ENCODE measurements around the gene SACM1L. TPM values are rescaled to one million over a fixed set of nuclear protein-coding genes. Genes with fewer than 3 reads are reported as not detected.

The SACM1L gene
- total RNA-seq, 2 experiments from 2014 or later: 71.6 to 88.7 TPM

- H3K9me3 Mint-ChIP-seq (ENCODE audit: low read depth): no peaks in the 10 kb centered on the region
Measured at GRCh38 chr3:45774581-45775521, 85.7 kb downstream of the SACM1L start.

GRCh38 chr3:45775571-45776300, 86.5 kb downstream of the SACM1L start:
- no peaks in the 10 kb centered on the region for H3K36me3 Mint-ChIP-seq
- peaks cover 17% of the 10 kb centered on the region for H3K4me1 Mint-ChIP-seq
- no peak overlapping the region for H3K4me3 Mint-ChIP-seq
- peaks cover 34% of the 10 kb centered on the region for H3K27me3 Mint-ChIP-seq
- H3K27ac Mint-ChIP-seq: no peak overlapping the region
- CTCF ChIA-PET: interaction anchor here (1.0 to 1.5 kb wide), 2 partner anchors 16 to 163 kb away, joined by 3 to 5 read pairs; no protein-coding TSS in a partner anchor
- peak; percentile 36 for DNase-seq
- ATAC-seq: no peak
- H3K9me3 Mint-ChIP-seq (ENCODE audit: low read depth): no peaks in the 10 kb centered on the region

More at GRCh38 chr3:45774581-45775521, 85.7 kb downstream of the SACM1L start:
- Mint-ChIP-seq H3K4me3 (no peak overlapping the region), H3K4me1 (peaks cover 17% of the 10 kb centered on the region), H3K36me3 (no peaks in the 10 kb centered on the region), H3K27ac (no peak overlapping the region), H3K27me3 (peaks cover 42% of the 10 kb centered on the region)
- DNase-seq (peak; percentile 33), ATAC-seq (no peak)
- CTCF ChIA-PET: interaction anchor here (1.0 to 1.9 kb wide), 5 partner anchors 12 to 164 kb away, joined by 3 to 7 read pairs (median 5); no protein-coding TSS in a partner anchor

- Mint-ChIP-seq H3K9me3 (ENCODE audit: low read depth) (no peaks in the 10 kb centered on the region), H3K27me3 (peaks cover 29% of the 10 kb centered on the region), H3K4me1 (peaks cover 17% of the 10 kb centered on the region), H3K27ac (no peak overlapping the region), H3K36me3 (no peaks in the 10 kb centered on the region), H3K4me3 (no peak overlapping the region)
- ATAC-seq (no peak), DNase-seq (no peak)
- CTCF ChIA-PET: no interaction called here
Measured at GRCh38 chr3:45776301-45776595, 87.1 kb downstream of the SACM1L start.

- DNase-seq: no peak
- Mint-ChIP-seq H3K27ac (no peak overlapping the region), H3K27me3 (peaks cover 26% of the 10 kb centered on the region), H3K36me3 (no peaks in the 10 kb centered on the region), H3K9me3 (ENCODE audit: low read depth) (no peaks in the 10 kb centered on the region), H3K4me1 (peaks cover 17% of the 10 kb centered on the region), H3K4me3 (no peak overlapping the region)
- ATAC-seq: no peak
- CTCF ChIA-PET: no interaction called here
Measured at GRCh38 chr3:45776611-45777010, 87.4 kb downstream of the SACM1L start.

- no peak for ATAC-seq
- H3K9me3 Mint-ChIP-seq (ENCODE audit: low read depth): no peaks in the 10 kb centered on the region
- peaks cover 21% of the 10 kb centered on the region for H3K27me3 Mint-ChIP-seq
- CTCF ChIA-PET: no interaction called here
- no peak for DNase-seq
- H3K4me1 Mint-ChIP-seq: peaks cover 13% of the 10 kb centered on the region
- no peak overlapping the region for H3K4me3 Mint-ChIP-seq
- no peak overlapping the region for H3K27ac Mint-ChIP-seq
- H3K36me3 Mint-ChIP-seq: no peaks in the 10 kb centered on the region
Measured at GRCh38 chr3:45777111-45777745, 88.0 kb downstream of the SACM1L start.

- CTCF ChIA-PET: interaction anchor here (1.6 kb wide), 1 partner anchor 299 kb away, joined by 3 read pairs; no protein-coding TSS in a partner anchor
- Mint-ChIP-seq H3K36me3 (no peaks in the 10 kb centered on the region), H3K27ac (no peak overlapping the region), H3K4me3 (no peak overlapping the region), H3K27me3 (peaks cover 19% of the 10 kb centered on the region), H3K9me3 (ENCODE audit: low read depth) (no peaks in the 10 kb centered on the region), H3K4me1 (peaks cover 7% of the 10 kb centered on the region)
- DNase-seq (no peak), ATAC-seq (no peak)
Measured at GRCh38 chr3:45777746-45778386, 88.7 kb downstream of the SACM1L start.

- Mint-ChIP-seq H3K9me3 (ENCODE audit: low read depth) (no peaks in the 10 kb centered on the region), H3K4me3 (no peak overlapping the region), H3K4me1 (no peaks in the 10 kb centered on the region), H3K27ac (no peak overlapping the region), H3K27me3 (peaks cover 13% of the 10 kb centered on the region), H3K36me3 (no peaks in the 10 kb centered on the region)
- DNase-seq (no peak), ATAC-seq (no peak)
- CTCF ChIA-PET: interaction anchor here (0.9 to 1.6 kb wide), 2 partner anchors 298 to 300 kb away, joined by 3 read pairs; no protein-coding TSS in a partner anchor
Measured at GRCh38 chr3:45778761-45779201, 89.6 kb downstream of the SACM1L start.

- ATAC-seq (no peak), DNase-seq (peak; percentile 26)
- H3K27ac Mint-ChIP-seq: no peak overlapping the region
- CTCF ChIA-PET: interaction anchor here (1.6 kb wide), 1 partner anchor 297 kb away, joined by 3 read pairs; no protein-coding TSS in a partner anchor
- H3K4me1 Mint-ChIP-seq: no peaks in the 10 kb centered on the region
- H3K27me3 Mint-ChIP-seq: peaks cover 8% of the 10 kb centered on the region
- no peak overlapping the region for H3K4me3 Mint-ChIP-seq
- no peaks in the 10 kb centered on the region for H3K36me3 Mint-ChIP-seq
- no peaks in the 10 kb centered on the region for H3K9me3 Mint-ChIP-seq (ENCODE audit: low read depth)
Measured at GRCh38 chr3:45779746-45780735, 90.8 kb downstream of the SACM1L start.

GRCh38 chr3:45781271-45781670, 92.1 kb downstream of the SACM1L start:
- Mint-ChIP-seq H3K4me3 (no peak overlapping the region), H3K27ac (no peak overlapping the region), H3K36me3 (no peaks in the 10 kb centered on the region), H3K27me3 (peaks cover 8% of the 10 kb centered on the region), H3K4me1 (no peaks in the 10 kb centered on the region), H3K9me3 (ENCODE audit: low read depth) (no peaks in the 10 kb centered on the region)
- ATAC-seq (no peak), DNase-seq (peak; percentile 30)
- CTCF ChIA-PET: interaction anchor here (0.6 kb wide), 1 partner anchor 148 kb away, joined by 3 read pairs; no protein-coding TSS in a partner anchor

GRCh38 chr3:45781841-45782240, 92.6 kb downstream of the SACM1L start:
- Mint-ChIP-seq H3K4me3 (no peak overlapping the region), H3K36me3 (no peaks in the 10 kb centered on the region), H3K27me3 (peaks cover 14% of the 10 kb centered on the region), H3K27ac (no peak overlapping the region), H3K9me3 (ENCODE audit: low read depth) (no peaks in the 10 kb centered on the region), H3K4me1 (no peaks in the 10 kb centered on the region)
- CTCF ChIA-PET: interaction anchor here (0.6 kb wide), 1 partner anchor 147 kb away, joined by 3 read pairs; no protein-coding TSS in a partner anchor
- DNase-seq (peak; percentile 14), ATAC-seq (no peak)

- ATAC-seq (no peak), DNase-seq (no peak)
- Mint-ChIP-seq H3K4me1 (no peaks in the 10 kb centered on the region), H3K9me3 (ENCODE audit: low read depth) (no peaks in the 10 kb centered on the region), H3K36me3 (no peaks in the 10 kb centered on the region), H3K27me3 (peaks cover 18% of the 10 kb centered on the region), H3K27ac (no peak overlapping the region), H3K4me3 (no peak overlapping the region)
- CTCF ChIA-PET: no interaction called here
Measured at GRCh38 chr3:45782381-45782780, 93.2 kb downstream of the SACM1L start.

GRCh38 chr3:45783667-45784066, 94.5 kb downstream of the SACM1L start:
- H3K27me3 Mint-ChIP-seq: peaks cover 14% of the 10 kb centered on the region
- CTCF ChIA-PET: no interaction called here
- H3K4me3 Mint-ChIP-seq: no peak overlapping the region
- no peaks in the 10 kb centered on the region for H3K36me3 Mint-ChIP-seq
- no peak for ATAC-seq
- H3K9me3 Mint-ChIP-seq (ENCODE audit: low read depth): no peaks in the 10 kb centered on the region
- no peak overlapping the region for H3K27ac Mint-ChIP-seq
- H3K4me1 Mint-ChIP-seq: no peaks in the 10 kb centered on the region
- no peak for DNase-seq
